IPS-11a (cell line): ENCODE results near the gene MEGF6.

Source experiments
- H3K4me3 ChIP-seq: one replicate; pipeline ENCODE4 v1.5.1; 2013; ENCODE audit warnings: low read depth, low read length, control low read depth

MEGF6 gene

GRCh38 chr1:3558036-3558726 is 53.1 kb downstream of the MEGF6 start:
- no peak overlapping the region for H3K4me3 ChIP-seq

- no peak overlapping the region for H3K4me3 ChIP-seq
These were observed 53.9 kb downstream of the MEGF6 start for GRCh38 chr1:3557366-3557765.

DNA sequence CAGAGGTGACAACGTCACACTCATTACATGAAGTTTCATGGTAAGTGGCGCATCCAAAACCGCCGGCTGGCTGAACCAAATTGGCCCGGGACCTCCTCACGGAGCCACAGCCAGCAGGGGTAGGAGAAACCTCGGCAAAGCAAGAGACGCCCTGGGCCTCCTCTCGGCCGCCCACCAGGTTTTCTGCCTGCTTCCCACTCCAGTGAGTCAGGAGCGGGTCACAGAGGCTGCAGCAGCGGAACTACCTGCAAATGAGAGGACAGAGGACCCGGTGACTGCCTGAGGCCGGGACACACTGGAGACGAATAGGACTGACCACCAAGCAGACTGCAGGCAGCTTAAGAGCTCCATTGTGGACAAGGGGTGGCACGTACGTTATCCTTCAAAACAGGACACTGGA is 55.0 kb downstream of the MEGF6 start:
- H3K4me3 ChIP-seq: no peak overlapping the region

- H3K4me3 ChIP-seq: no peak overlapping the region
These were observed 56.0 kb downstream of the MEGF6 start for GRCh38 chr1:3555131-3555920.

- H3K4me3 ChIP-seq: no peak overlapping the region
These were observed 57.4 kb downstream of the MEGF6 start for GRCh38 chr1:3553940-3554223.

DNA sequence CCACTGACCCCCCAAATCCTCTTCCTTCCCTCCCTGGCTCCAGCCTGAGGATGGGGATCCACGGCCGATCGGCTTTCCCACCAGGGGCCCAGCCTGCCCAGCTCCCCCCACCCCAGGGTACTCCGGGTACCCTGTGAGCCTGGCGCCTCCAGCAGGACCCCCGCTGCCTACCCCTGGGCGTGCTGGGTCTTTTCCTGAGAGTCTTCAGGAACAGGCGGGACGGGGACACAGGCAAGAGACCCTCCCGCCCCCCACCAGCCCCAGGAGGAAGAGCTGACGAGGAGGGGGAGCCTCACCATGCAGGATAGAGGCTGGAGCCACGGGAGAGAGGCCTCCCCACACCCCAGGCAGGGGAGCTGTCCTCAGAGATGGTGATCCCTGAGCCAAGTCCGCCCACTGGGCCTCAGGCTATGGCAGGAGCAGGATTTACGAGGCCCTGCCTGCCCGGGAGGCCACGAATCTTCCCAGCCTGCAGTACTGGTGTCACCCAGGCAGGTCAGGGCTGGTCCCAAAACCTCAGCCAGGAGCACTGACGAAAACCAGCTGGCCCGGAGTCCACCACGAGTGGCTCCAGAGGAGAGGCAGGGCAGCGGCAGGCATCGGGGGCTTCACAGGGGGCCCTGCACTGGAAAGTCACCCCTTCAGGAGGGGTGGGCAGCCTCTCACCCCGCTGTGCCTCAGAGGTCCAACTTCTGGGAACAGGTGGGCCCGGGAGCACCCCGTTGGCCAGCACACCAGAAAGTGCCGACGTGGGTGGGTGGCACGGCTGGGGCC is 58.0 kb downstream of the MEGF6 start:
- H3K4me3 ChIP-seq: no peak overlapping the region

DNA sequence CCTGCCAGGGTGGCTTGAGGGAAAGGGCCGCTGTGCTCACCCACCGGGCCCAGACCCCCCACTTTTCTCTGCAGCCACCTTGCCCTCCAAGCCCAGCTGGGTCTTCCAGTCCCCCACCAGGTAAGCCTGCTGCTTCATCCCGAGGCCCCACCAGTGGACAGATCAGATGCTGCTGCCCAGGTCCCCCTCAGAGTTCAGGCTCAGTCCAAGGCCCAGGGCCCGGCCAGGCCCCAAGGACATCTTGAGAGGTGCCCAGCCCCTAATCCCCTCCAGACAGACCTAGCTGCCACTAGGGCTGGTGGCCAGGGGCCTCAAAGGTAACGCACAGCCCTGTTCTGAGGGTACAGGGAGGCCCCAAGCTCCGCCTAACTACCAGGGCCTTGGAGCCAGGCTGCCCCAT is 58.6 kb downstream of the MEGF6 start:
- H3K4me3 ChIP-seq: no peak overlapping the region

DNA sequence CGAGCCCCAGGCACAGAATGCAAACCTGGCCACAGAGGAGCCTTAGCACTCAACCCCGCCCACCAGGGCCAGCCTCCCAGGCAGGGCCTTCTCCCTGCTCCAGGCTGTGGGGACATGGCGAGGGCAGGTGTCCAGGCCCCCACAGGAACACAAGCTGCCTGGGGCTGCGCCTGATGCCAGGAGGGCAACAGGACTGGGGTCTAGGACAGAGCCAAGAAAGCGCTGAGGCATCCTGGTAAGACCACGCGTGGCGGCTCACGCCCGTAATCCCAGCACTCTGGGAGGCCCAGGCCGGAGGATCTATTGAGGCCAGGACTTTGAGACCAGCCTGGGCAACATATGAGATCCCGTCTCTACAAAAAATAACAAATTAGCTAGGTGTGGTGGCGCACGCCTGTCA is 59.1 kb downstream of the MEGF6 start:
- no peak overlapping the region for H3K4me3 ChIP-seq

DNA sequence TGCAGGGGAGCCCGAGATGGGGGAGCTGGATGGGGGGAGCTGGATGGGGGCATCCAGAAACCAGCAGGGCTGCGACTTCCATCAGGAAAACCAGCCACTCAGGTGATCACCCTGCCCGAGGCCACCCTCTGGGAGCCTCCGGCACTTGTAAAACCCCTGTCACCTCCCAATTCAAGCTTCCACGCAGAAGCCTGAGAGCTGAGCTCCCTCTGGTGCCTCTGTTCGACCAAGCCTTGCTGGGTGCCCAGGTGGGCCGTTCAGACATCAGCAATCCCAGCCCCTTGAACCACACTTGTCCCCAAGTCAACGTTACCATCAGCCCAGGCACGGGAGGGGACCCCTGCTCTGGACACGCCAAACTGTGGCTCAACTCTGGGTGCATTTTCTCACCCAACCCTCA is 59.6 kb downstream of the MEGF6 start:
- no peak overlapping the region for H3K4me3 ChIP-seq

DNA sequence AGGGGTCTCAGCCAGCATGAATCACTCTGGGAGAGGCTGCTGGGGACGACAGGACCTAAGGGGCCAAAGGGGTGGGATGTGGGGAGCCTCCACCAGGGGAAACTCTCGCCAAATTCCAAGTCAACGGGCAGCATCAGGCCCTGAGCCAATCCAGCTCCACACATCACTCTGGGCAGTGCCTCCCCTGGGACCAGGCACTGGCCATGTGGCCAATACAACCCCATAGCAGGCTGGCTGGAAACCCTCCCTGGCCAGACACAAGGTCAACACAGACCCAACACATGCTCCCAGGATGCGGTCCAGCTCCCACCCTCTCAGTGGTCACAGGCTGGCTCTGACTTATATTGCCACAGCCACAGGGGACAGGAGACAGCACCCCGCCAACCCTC is 60.0 kb downstream of the MEGF6 start:
- no peak overlapping the region for H3K4me3 ChIP-seq

GRCh38 chr1:3550511-3551289 is 60.6 kb downstream of the MEGF6 start:
- H3K4me3 ChIP-seq: no peak overlapping the region

DNA sequence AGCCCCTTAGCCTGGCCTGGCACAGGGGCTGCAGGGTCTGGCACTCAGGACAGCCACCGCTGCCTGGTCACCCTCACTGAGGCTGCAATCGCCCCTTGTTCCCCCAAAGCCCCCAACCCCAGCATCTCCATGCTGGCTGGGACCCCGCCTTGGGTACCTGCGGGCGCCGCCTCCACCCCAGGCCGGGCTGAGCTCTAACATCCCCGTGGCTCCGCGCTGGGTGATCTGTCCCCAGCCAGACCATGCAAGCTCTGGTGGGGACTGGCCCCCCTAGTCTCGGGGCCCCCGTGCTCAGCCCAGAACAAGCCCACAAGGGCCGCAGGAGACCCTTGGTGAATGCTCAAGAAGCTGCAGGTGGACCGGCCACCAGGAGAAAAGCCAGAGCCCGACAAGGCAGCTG is 62.4 kb downstream of the MEGF6 start:
- H3K4me3 ChIP-seq: no peak overlapping the region

DNA sequence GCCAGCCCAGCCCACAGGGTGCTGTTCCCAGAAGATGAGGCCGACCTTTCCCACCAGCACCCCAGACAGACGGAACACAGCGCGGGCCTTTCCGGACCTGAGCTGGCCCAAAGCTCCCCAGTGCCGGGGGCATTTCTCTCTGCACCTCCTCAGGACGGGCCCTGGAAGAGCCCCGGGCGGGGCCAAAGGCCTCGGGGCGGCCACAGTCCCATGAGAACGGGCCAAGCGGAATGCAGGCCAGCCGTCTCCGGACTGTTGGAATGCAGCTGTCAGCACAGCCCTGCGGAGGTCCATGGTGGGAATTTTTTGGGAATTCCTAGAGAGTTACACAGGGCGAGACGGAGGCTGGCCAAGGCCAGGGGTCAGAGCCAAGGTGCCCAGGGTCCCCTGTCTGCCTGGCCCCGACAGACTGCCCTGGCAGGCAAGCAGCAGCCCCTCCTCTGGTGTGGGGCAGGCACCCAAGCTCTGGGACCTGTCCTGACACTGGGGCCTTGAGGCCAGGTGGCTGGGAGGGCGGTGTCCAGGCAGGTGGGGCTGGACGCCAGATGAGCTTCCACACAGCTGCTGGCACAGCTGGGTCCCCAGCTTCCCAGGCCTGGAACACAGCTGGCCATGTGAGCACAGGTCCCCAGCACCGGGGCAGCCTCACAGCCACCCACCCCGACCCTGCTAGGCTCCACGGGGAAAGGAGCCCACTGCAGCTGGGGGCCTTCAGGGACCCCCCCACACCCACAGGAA is 63.0 kb downstream of the MEGF6 start:
- H3K4me3 ChIP-seq: no peak overlapping the region

GRCh38 chr1:3547055-3548005 is 64.0 kb downstream of the MEGF6 start:
- no peak overlapping the region for H3K4me3 ChIP-seq

GRCh38 chr1:3546048-3546384 is 65.3 kb downstream of the MEGF6 start:
- H3K4me3 ChIP-seq: no peak overlapping the region

GRCh38 chr1:3545363-3546047 is 65.8 kb downstream of the MEGF6 start:
- H3K4me3 ChIP-seq: no peak overlapping the region

- H3K4me3 ChIP-seq: no peak overlapping the region
These were observed 67.0 kb downstream of the MEGF6 start for GRCh38 chr1:3544040-3544977.
